OCI-LY1 (cell line): ENCODE measurements around the gene CIAO1.

Experiments used
- H2AFZ ChIP-seq: fragments of 200-600 bp; sonication (generic), shearing (Covaris generic); 2 replicates; pipeline ENCODE4 v1.6.0; 2014; ENCODE audit warnings: antibody characterized with exemption, mild to moderate bottlenecking, low read length
- H3F3A ChIP-seq: fragments of 200-600 bp; sonication (generic), shearing (Covaris generic); 2 replicates; pipeline ENCODE4 v1.6.0; 2014; ENCODE audit warnings: mild to moderate bottlenecking, antibody characterized with exemption, low read length, moderate library complexity; ENCODE audit not compliant: insufficient read depth
- H3K27ac ChIP-seq: fragments of 200-600 bp; sonication (generic); 2 replicates; pipeline ENCODE4 v1.5.1; 2014; ENCODE audit warnings: low read length, mixed run types, mild to moderate bottlenecking, low read depth; ENCODE audit not compliant: poor library complexity, severe bottlenecking
- H3K27me3 ChIP-seq: fragments of 200-600 bp; sonication (generic); 2 replicates; pipeline ENCODE4 v1.6.0; 2014; ENCODE audit warnings: antibody characterized with exemption, mild to moderate bottlenecking, low read length, moderate library complexity; ENCODE audit not compliant: insufficient read depth
- H3K36me3 ChIP-seq: fragments of 200-600 bp; sonication (generic); 2 replicates; pipeline ENCODE4 v1.6.1; 2014; ENCODE audit warnings: mild to moderate bottlenecking, antibody characterized with exemption, low read length, moderate library complexity, mixed read lengths; ENCODE audit not compliant: insufficient read depth
- H3K4me1 ChIP-seq: fragments of 200-600 bp; sonication (generic); 2 replicates; pipeline ENCODE4 v1.5.1; 2014; ENCODE audit warnings: mild to moderate bottlenecking, low read length, moderate library complexity; ENCODE audit not compliant: insufficient read depth, severe bottlenecking
- H3K4me2 ChIP-seq: fragments of 200-600 bp; sonication (generic), shearing (Covaris generic); 2 replicates; pipeline ENCODE4 v1.6.1; 2014; ENCODE audit warnings: low read length
- H3K4me3 ChIP-seq: fragments of 200-600 bp; sonication (generic); 2 replicates; pipeline ENCODE4 v1.5.1; 2014; ENCODE audit warnings: low read length, low read depth, mild to moderate bottlenecking, mixed read lengths; ENCODE audit not compliant: poor library complexity, severe bottlenecking
- H3K79me2 ChIP-seq: fragments of 200-600 bp; shearing (Covaris generic); 2 replicates; pipeline ENCODE4 v1.6.1; 2016; ENCODE audit warnings: mixed run types, low read length, mixed read lengths; ENCODE audit not compliant: insufficient read depth
- H3K9ac ChIP-seq: fragments of 200-600 bp; sonication (generic), shearing (Covaris generic); 2 replicates; pipeline ENCODE4 v1.6.1; 2014; ENCODE audit warnings: mild to moderate bottlenecking, low read length, mixed read lengths
- H3K9me2 ChIP-seq: fragments of 200-600 bp; sonication (generic), shearing (Covaris generic); 2 replicates; pipeline ENCODE4 v1.6.1; 2014; ENCODE audit warnings: low read depth, mild to moderate bottlenecking, low read length, mixed read lengths
- H3K9me3 ChIP-seq: fragments of 200-600 bp; shearing (Covaris generic); 2 replicates; pipeline ENCODE4 v1.6.1; 2014; ENCODE audit warnings: low read length, mixed read lengths
- H4K20me1 ChIP-seq: fragments of 200-600 bp; sonication (generic), shearing (Covaris generic); 2 replicates; pipeline ENCODE4 v1.6.0; 2016; ENCODE audit warnings: mild to moderate bottlenecking, low read length; ENCODE audit not compliant: insufficient read depth
- CTCF ChIP-seq: fragments of 200-600 bp; sonication (generic), shearing (Covaris generic); IDR thresholded peaks from 2 replicates; pipeline ENCODE4 v1.5.1; 2017; ENCODE audit warnings: mild to moderate bottlenecking, antibody characterized with exemption, low read length, moderate library complexity, mixed read lengths
- EZH2 ChIP-seq: fragments of 200-600 bp; sonication (generic), shearing (Covaris generic); IDR thresholded peaks from 2 replicates; pipeline ENCODE4 v1.8.0; 2017; ENCODE audit warnings: borderline replicate concordance, mixed run types, mild to moderate bottlenecking, antibody characterized with exemption, low read length, moderate library complexity, mixed read lengths

CIAO1 gene

DNA sequence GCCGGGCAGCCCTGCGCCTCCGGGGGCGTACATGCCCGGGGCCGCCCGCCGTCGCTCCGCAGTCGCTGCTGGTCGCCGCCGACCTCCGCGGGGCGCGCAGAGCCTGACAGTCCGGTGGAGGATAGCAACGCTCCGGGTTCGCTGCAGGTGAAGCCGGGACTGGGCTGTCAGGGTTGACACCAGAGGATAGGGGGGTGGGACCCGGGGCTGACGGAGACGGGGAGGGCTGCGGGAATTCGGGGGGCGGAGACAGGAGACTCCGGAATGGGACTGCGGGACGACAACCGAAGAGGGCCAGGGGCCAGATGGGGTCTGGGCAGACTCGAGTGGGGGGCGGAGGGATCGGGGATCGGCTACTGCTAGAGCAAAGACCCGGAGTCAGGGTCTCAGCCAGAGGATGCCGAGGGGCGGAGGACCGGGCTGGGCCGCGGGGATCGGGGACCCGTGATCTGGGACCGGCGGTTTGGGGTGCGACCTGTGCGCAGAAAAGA lies 631 bp upstream of the CIAO1 start:
- Histone ChIP-seq H3K9me2 (no peaks in the 10 kb centered on the region), H3K9me3 (no peaks in the 10 kb centered on the region), H3K27me3 (no peaks in the 10 kb centered on the region), H4K20me1 (no peaks in the 10 kb centered on the region), H3K36me3 (peaks cover 29% of the 10 kb centered on the region), H3K4me2 (peak overlapping the region; percentile 92), H2AFZ (no peak overlapping the region), H3K4me3 (peak overlapping the region; percentile 71), H3F3A (no peaks in the 10 kb centered on the region), H3K9ac (peak overlapping the region; percentile 74), H3K4me1 (peaks cover 35% of the 10 kb centered on the region), H3K79me2 (peaks cover 10% of the 10 kb centered on the region; the same call in 1 of the 2 replicates), H3K27ac (peak overlapping the region; percentile 6)
- TF ChIP-seq CTCF = no peak
- no peak for TF ChIP-seq EZH2

DNA sequence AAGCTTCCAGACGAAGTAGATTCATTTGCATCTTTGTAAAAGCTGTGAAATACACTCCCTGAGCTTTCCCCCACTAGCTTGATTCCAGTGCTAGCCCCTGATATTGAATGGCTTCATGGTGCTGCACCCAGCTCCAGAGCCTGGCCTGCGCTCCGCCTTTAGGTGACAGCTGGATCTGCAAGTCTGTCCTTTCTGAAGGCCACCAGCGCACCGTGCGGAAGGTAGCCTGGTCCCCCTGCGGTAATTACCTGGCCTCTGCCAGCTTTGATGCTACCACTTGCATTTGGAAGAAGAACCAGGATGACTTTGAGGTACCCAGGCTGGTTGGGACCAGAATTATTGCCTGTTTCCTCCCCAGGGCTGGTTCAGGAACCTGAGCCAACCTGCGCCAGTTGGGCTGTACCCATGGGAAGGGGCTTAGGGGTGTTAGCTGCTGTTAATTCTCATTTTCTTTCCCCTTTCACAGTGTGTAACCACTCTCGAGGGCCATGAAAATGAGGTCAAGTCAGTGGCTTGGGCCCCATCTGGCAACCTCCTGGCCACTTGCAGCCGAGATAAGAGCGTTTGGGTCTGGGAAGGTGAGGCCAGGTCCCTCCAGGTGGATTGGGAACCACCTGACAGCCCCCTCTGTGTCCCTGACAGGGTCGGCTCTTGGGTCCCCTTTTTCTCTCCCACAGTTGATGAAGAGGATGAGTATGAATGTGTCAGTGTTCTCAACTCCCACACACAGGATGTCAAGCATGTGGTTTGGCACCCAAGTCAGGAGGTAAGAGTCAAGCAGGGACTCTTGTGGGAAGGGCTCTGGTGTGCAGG lies 1.3 kb downstream of the CIAO1 start:
- H3K4me1 ChIP-seq = peaks cover 23% of the 10 kb centered on the region
- peaks cover 10% of the 10 kb centered on the region; the same call in 1 of the 2 replicates for H3K79me2 ChIP-seq
- H3K27me3 ChIP-seq = no peaks in the 10 kb centered on the region
- no peaks in the 10 kb centered on the region for H3K9me2 ChIP-seq
- peaks cover 40% of the 10 kb centered on the region for H3K36me3 ChIP-seq
- no peaks in the 10 kb centered on the region for H4K20me1 ChIP-seq
- H3K27ac ChIP-seq = no peak overlapping the region
- peak overlapping the region; percentile 74 for H3K4me2 ChIP-seq
- H3F3A ChIP-seq = no peaks in the 10 kb centered on the region
- H3K9ac ChIP-seq = peak overlapping the region; percentile 67; the same call in 1 of the 2 replicates
- TF ChIP-seq CTCF = peak; percentile 58
- TF ChIP-seq EZH2 = no peak
- H3K4me3 ChIP-seq = peak overlapping the region; percentile 71
- no peak overlapping the region for H2AFZ ChIP-seq
- no peaks in the 10 kb centered on the region for H3K9me3 ChIP-seq

DNA sequence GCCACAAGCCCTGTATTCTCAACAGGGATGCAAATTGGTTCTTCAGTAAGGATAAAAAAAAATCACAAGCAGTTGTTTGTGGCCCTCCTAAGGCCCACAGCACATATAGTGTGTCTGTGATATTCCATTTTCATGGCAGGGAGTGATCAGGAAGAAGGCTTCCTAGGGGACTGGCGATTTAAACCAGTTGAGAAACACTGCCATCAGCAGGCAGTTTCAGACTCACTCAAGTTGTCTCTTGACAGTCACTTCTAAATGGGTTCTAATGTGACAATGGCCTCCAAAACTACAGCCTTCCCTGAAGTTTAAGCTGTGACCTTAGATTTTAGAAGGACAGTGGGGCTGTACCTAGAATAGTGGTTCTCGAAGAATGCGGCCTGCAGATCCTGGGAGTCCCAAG lies 6.0 kb downstream of the CIAO1 start:
- TF ChIP-seq CTCF (no peak), EZH2 (no peak)
- H3K4me3 ChIP-seq = no peak overlapping the region
- H3K4me2 ChIP-seq = no peak overlapping the region
- no peak overlapping the region for H3K27ac ChIP-seq
- no peak overlapping the region for H2AFZ ChIP-seq
- H3F3A ChIP-seq = no peaks in the 10 kb centered on the region
- H3K9ac ChIP-seq = no peak overlapping the region
- peaks cover 5% of the 10 kb centered on the region for H3K4me1 ChIP-seq
- H4K20me1 ChIP-seq = no peaks in the 10 kb centered on the region
- no peaks in the 10 kb centered on the region for H3K9me2 ChIP-seq
- no peaks in the 10 kb centered on the region for H3K27me3 ChIP-seq
- H3K36me3 ChIP-seq = peaks cover 80% of the 10 kb centered on the region
- no peaks in the 10 kb centered on the region for H3K79me2 ChIP-seq
- H3K9me3 ChIP-seq = no peaks in the 10 kb centered on the region
